ENCODE data around the gene CTDSP1. TPM values are rescaled to one million over a fixed set of nuclear protein-coding genes. Genes with fewer than 3 reads are reported as not detected.

Gene CTDSP1
- total RNA-seq (2022; extraction: Qiagen RNA extraction; ENCODE audit: low read depth) = 54.7 to 75.2 TPM (median 72.4 TPM) in 5 replicates

GRCh38 chr2:218399391-218400166 lies at the start of gene CTDSP1:
Gene CTDSP1 (plus strand): TSS chr2:218399868. CDS start chr2:218400091, 223 bp downstream.

GRCh38 chr2:218381916-218382366 lies 17.7 kb upstream of the CTDSP1 start, which contains the start of gene SLC11A1:
Gene SLC11A1 (plus strand): TSS chr2:218382273. CDS start chr2:218382369, 96 bp downstream.

GRCh38 chr2:218418717-218419458 lies 19.2 kb downstream of the CTDSP1 start, which contains the start of gene VIL1:
Gene VIL1 (plus strand): TSS chr2:218419123. CDS start chr2:218423779, 4,656 bp downstream.

Other genes with a start within 250 kb of the CTDSP1 start
- not detected in 5 replicates for gene CXCR1, start 232.9 kb upstream of the CTDSP1 start, total RNA-seq (2022; extraction: Qiagen RNA extraction; ENCODE audit: low read depth)
- gene ARPC2, start 182.7 kb upstream of the CTDSP1 start, total RNA-seq (2022; extraction: Qiagen RNA extraction; ENCODE audit: low read depth) = 280 to 308 TPM (median 303 TPM) in 5 replicates
- 0.19 to 0.42 TPM (median 0.23 TPM) in 5 replicates for gene GPBAR1, start 138.9 kb upstream of the CTDSP1 start, total RNA-seq (2022; extraction: Qiagen RNA extraction; ENCODE audit: low read depth)
- 124 to 170 TPM (median 127 TPM) in 5 replicates for gene AAMP, start 129.7 kb upstream of the CTDSP1 start, total RNA-seq (2022; extraction: Qiagen RNA extraction; ENCODE audit: low read depth)
- gene PNKD, start 129.3 kb upstream of the CTDSP1 start, total RNA-seq (2022; extraction: Qiagen RNA extraction; ENCODE audit: low read depth) = 65.3 to 73.6 TPM (median 72.8 TPM) in 5 replicates
- 132 to 147 TPM (median 139 TPM) in 5 replicates for gene TMBIM1, start 107.4 kb upstream of the CTDSP1 start, total RNA-seq (2022; extraction: Qiagen RNA extraction; ENCODE audit: low read depth)
- gene CATIP, start 43.0 kb upstream of the CTDSP1 start, total RNA-seq (2022; extraction: Qiagen RNA extraction; ENCODE audit: low read depth) = not detected in 5 replicates
- 0.10 to 0.26 TPM (median 0.19 TPM) in 5 replicates for gene SLC11A1, start 17.6 kb upstream of the CTDSP1 start, total RNA-seq (2022; extraction: Qiagen RNA extraction; ENCODE audit: low read depth)
- 0.08 to 0.68 TPM (median 0.27 TPM) in 5 replicates for gene VIL1, start 19.3 kb downstream of the CTDSP1 start, total RNA-seq (2022; extraction: Qiagen RNA extraction; ENCODE audit: low read depth)
- gene USP37, start 168.5 kb downstream of the CTDSP1 start, total RNA-seq (2022; extraction: Qiagen RNA extraction; ENCODE audit: low read depth) = 3.6 to 5.9 TPM (median 5.2 TPM) in 5 replicates
- 38.7 to 43.9 TPM (median 39.6 TPM) in 5 replicates for gene CNOT9, start 169.0 kb downstream of the CTDSP1 start, total RNA-seq (2022; extraction: Qiagen RNA extraction; ENCODE audit: low read depth)
- gene PLCD4, start 208.0 kb downstream of the CTDSP1 start, total RNA-seq (2022; extraction: Qiagen RNA extraction; ENCODE audit: low read depth) = 0.29 to 0.68 TPM (median 0.44 TPM) in 5 replicates